ENCODE results near the gene NEURL3.

DNA sequence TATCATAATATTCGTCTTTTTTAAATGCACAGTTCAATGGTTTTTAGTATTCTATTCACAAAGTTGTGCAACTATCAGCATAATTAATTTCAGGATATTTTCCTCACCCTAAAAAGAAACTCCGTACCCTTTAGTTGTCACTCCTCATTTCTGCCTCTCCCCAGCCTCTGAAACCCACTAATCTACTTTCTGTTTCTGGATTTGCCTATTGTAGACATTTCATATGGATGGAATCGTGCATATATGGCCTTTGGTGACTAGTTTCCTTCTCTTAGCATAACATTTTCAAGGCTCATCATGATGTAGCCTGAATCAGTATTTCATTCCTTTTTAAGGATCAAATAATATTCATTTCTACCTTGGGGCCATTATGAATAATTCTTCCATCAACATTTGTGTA, 18.5 kb downstream of the NEURL3 start:
- TF ChIP-seq POLR2AphosphoS5 (IDR thresholded peaks at IDR 0.05; ENCODE audit: low read depth, low read length) (no peak), PAX5 (IDR thresholded peaks at IDR 0.05; ENCODE audit: insufficient read depth, low read length, severe bottlenecking) (no peak), POLR2A (IDR thresholded peaks at IDR 0.05; ENCODE audit: low read depth, low read length) (no peak), SPI1 (IDR thresholded peaks at IDR 0.05; ENCODE audit: low read depth, low read length) (no peak), TAF1 (IDR thresholded peaks at IDR 0.05; ENCODE audit: low read depth, low read length) (no peak), POU2F2 (IDR thresholded peaks at IDR 0.05; ENCODE audit: low read depth, low read length) (no peak)

Measured in GM12891 (cell line).